NOMO-1 treated with DMSO at 0.1 percent for 48 hours (cell line): Measurements from ENCODE around the gene KISS1.

Experiments
- DNase-seq: peaks from one replicate; lab custom pipeline; 2025; ENCODE audit not compliant: unreplicated experiment; lab: John Stamatoyannopoulos, UW

KISS1 gene

GRCh38 chr1:204141131-204141530 lies 55.2 kb downstream of the KISS1 start:
- DNase-seq, result no peak
